SK-N-SH treated with all-trans-retinoic acid at 6 μM for 48 hours (cell line): ENCODE measurements around the gene GLDN.

ENCODE experiments used
- CREB5 ChIP-seq: fragments of 250-450 bp; sonication (Bioruptor Pico); IDR thresholded peaks from 2 replicates; pipeline ENCODE4 v1.5.1; 2020; ENCODE audit warnings: low read depth, mild to moderate bottlenecking, moderate library complexity
- CSDC2 ChIP-seq: fragments of 250-450 bp; sonication (Bioruptor Pico); IDR thresholded peaks from 2 replicates; pipeline ENCODE4 v1.5.0; 2020; ENCODE audit warnings: mild to moderate bottlenecking, moderate library complexity
- ESRRG ChIP-seq: fragments of 250-450 bp; sonication (Bioruptor Pico); IDR thresholded peaks from 2 replicates; pipeline ENCODE4 v1.6.1; 2021; ENCODE audit warnings: mild to moderate bottlenecking
- GLIS3 ChIP-seq: fragments of 250-450 bp; sonication (Bioruptor Pico); IDR thresholded peaks from 2 replicates; pipeline ENCODE4 v1.5.0; 2020; ENCODE audit warnings: mild to moderate bottlenecking, moderate library complexity
- PATZ1 ChIP-seq: fragments of 250-450 bp; sonication (Bioruptor Pico); IDR thresholded peaks from 2 replicates; pipeline ENCODE4 v1.8.0; 2020; ENCODE audit warnings: mild to moderate bottlenecking, moderate library complexity, borderline replicate concordance
- RARB ChIP-seq: fragments of 250-450 bp; sonication (Bioruptor Pico); IDR thresholded peaks from 2 replicates; pipeline ENCODE4 v1.8.0; 2021; ENCODE audit warnings: mild to moderate bottlenecking, moderate library complexity
- SNAI2 ChIP-seq: fragments of 250-450 bp; sonication (Bioruptor Pico); IDR thresholded peaks from 2 replicates; pipeline ENCODE4 v1.5.0; 2020; ENCODE audit warnings: mild to moderate bottlenecking, moderate library complexity
- TOX ChIP-seq: fragments of 250-450 bp; sonication (Bioruptor Pico); IDR thresholded peaks from 2 replicates; pipeline ENCODE4 v1.8.0; 2021; ENCODE audit warnings: mild to moderate bottlenecking, moderate library complexity, borderline replicate concordance
- TSHZ2 ChIP-seq: fragments of 250-450 bp; sonication (Bioruptor Pico); IDR thresholded peaks from 2 replicates; pipeline ENCODE4 v1.5.0; 2020; ENCODE audit warnings: mild to moderate bottlenecking, moderate library complexity
- ZFP3 ChIP-seq: fragments of 250-450 bp; sonication (Bioruptor Pico); IDR thresholded peaks from 2 replicates; pipeline ENCODE4 v1.5.0; 2020; ENCODE audit warnings: mild to moderate bottlenecking, moderate library complexity
- ZFP30 ChIP-seq: fragments of 450-650 bp; formaldehyde crosslinking; IDR thresholded peaks from 2 replicates; pipeline ENCODE4 v1.5.0; 2022; ENCODE audit warnings: mild to moderate bottlenecking, moderate library complexity
- ZNF8 ChIP-seq: fragments of 450-650 bp; formaldehyde crosslinking; IDR thresholded peaks from 2 replicates; pipeline ENCODE4 v1.5.0; 2020; ENCODE audit warnings: mild to moderate bottlenecking, moderate library complexity

- TF ChIP-seq ZFP30 (CRISPR knock-in tag) (no peak), ZFP3 (CRISPR knock-in tag) (no peak), GLIS3 (CRISPR knock-in tag) (no peak), SNAI2 (CRISPR knock-in tag) (no peak), PATZ1 (CRISPR knock-in tag) (no peak), ZNF8 (CRISPR knock-in tag) (no peak), CREB5 (CRISPR knock-in tag) (no peak), RARB (CRISPR knock-in tag) (no peak), TOX (CRISPR knock-in tag) (no peak), TSHZ2 (CRISPR knock-in tag) (no peak), CSDC2 (CRISPR knock-in tag) (no peak), ESRRG (CRISPR knock-in tag) (no peak)
These were observed 26.9 kb downstream of the GLDN start for GRCh38 chr15:51368307-51368706.
